ENCODE measurements around the gene RBM33.

Gene RBM33

GRCh38 chr7:155820788-155821187 lies 176.3 kb downstream of the RBM33 start:
- no peak for TF ChIP-seq Cebpa-rat (IDR thresholded peaks at IDR 0.05)
- no peaks in the 10 kb centered on the region for H3K36me3 ChIP-seq
- H3K9me3 ChIP-seq (replicated peaks in 1 of 11): peaks cover 6 to 14% (median 10%) of the 10 kb centered on the region in 11 experiments; a peak in 19 of 22 replicates
- H3K4me3 ChIP-seq: no peak overlapping the region
- H3K4me2 ChIP-seq: peak overlapping the region in 2 of 11 experiments; percentile 3 to 52; a peak in 1 of 22 replicates
- no peak overlapping the region for H3K27ac ChIP-seq
- peaks cover 0 to 7% (median 2%) of the 10 kb centered on the region in 11 experiments; a peak in 6 of 22 replicates for H4K20me1 ChIP-seq
- no peak overlapping the region for H3K9ac ChIP-seq
- peaks cover 5 to 40% (median 14%) of the 10 kb centered on the region in 11 experiments; a peak in 16 of 22 replicates for H3K27me3 ChIP-seq
- H3K4me1 ChIP-seq: peaks cover 0 to 29% (median 16%) of the 10 kb centered on the region in 10 experiments; a peak in 12 of 20 replicates

- no peak overlapping the region for H3K27ac ChIP-seq
- no peak overlapping the region for H3K4me3 ChIP-seq
- H4K20me1 ChIP-seq: peaks cover 0 to 3% (median 0%) of the 10 kb centered on the region in 11 experiments; a peak in 2 of 22 replicates
- peaks cover 6 to 13% (median 10%) of the 10 kb centered on the region in 11 experiments; a peak in 19 of 22 replicates for H3K9me3 ChIP-seq (replicated peaks in 1 of 11)
- H3K9ac ChIP-seq: no peak overlapping the region
- H3K4me1 ChIP-seq: peaks cover 2 to 29% (median 18%) of the 10 kb centered on the region in 10 experiments; a peak in 17 of 20 replicates
- no peak for TF ChIP-seq Cebpa-rat (IDR thresholded peaks at IDR 0.05)
- peaks cover 0 to 34% (median 15%) of the 10 kb centered on the region in 11 experiments; a peak in 14 of 22 replicates for H3K27me3 ChIP-seq
- H3K36me3 ChIP-seq: no peaks in the 10 kb centered on the region
- peak overlapping the region in 7 of 11 experiments; percentile 22 to 56 (median 37); a peak in 12 of 22 replicates for H3K4me2 ChIP-seq
Measured at GRCh38 chr7:155821851-155822250, 177.4 kb downstream of the RBM33 start.

DNA sequence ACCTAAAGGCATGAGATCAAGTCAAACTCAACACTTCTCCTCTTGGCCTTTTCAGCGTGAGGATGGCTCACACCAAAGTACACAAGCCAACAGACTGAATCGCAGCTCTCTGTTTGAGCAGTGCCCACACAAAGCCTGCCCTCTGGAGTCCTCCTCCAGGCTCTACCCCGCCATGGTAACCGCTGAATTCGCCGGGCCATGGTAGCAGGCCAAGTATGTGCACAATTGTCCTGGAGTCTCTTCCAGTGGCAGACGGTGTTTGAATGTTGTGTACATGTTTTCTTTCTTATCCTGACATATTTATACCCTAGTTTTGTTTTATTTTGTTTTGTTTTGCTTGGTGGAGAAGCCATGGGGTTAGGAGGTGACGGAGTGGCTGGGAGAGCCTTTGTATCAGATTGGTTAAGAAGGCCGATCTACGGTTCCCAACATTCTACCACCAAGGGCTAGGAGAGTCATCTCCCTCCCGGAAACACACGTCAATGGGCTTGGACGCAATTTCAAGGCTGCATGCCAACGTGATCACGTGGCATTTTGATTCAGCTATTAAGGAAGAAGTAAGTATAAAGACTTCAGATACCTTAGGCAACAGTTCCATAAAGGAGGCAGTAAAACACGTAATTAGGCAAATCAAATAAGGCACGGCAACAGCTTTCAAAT lies 179.9 kb downstream of the RBM33 start:
- Histone ChIP-seq H3K36me3 (no peaks in the 10 kb centered on the region), H3K27ac (no peak overlapping the region), H3K9me3 (replicated peaks in 1 of 11) (peaks cover 0 to 6% (median 0%) of the 10 kb centered on the region in 11 experiments; a peak in 1 of 22 replicates), H3K4me1 (peaks cover 9 to 31% (median 21%) of the 10 kb centered on the region in 10 experiments; a peak in 19 of 20 replicates), H3K9ac (no peak overlapping the region), H3K4me2 (no peak overlapping the region), H3K27me3 (peaks cover 0 to 20% (median 13%) of the 10 kb centered on the region in 11 experiments; a peak in 10 of 22 replicates), H3K4me3 (no peak overlapping the region), H4K20me1 (no peaks in the 10 kb centered on the region)
- TF ChIP-seq Cebpa-rat (IDR thresholded peaks at IDR 0.05): no peak

DNA sequence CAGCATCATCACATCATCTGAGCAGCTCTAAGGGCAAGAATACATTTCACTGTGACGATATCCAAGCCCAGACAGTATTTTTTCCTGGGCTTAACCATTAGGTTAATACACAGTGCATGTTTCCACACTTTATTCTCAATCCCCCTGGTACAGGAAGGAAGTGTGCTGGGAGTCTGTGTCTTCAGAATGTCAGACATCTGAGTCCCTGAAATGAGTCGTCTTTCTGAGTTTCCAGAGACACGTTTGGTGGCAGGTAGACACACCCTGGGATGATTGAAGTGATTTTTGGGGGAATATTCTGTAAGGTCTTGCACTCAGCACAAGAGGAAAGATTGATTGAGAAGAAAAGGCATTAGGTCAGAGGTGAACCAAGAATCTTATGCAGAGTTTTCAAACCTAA lies 180.9 kb downstream of the RBM33 start:
- H3K4me3 ChIP-seq: no peak overlapping the region
- H3K9ac ChIP-seq: no peak overlapping the region
- H3K36me3 ChIP-seq: no peaks in the 10 kb centered on the region
- H3K4me2 ChIP-seq: no peak overlapping the region
- TF ChIP-seq Cebpa-rat (IDR thresholded peaks at IDR 0.05): no peak
- peaks cover 0 to 20% (median 13%) of the 10 kb centered on the region in 11 experiments; a peak in 10 of 22 replicates for H3K27me3 ChIP-seq
- no peaks in the 10 kb centered on the region for H4K20me1 ChIP-seq
- peaks cover 0 to 6% (median 0%) of the 10 kb centered on the region in 11 experiments; a peak in 1 of 22 replicates for H3K9me3 ChIP-seq (replicated peaks in 1 of 11)
- H3K4me1 ChIP-seq: peaks cover 9 to 31% (median 21%) of the 10 kb centered on the region in 10 experiments; a peak in 19 of 20 replicates
- no peak overlapping the region for H3K27ac ChIP-seq

DNA sequence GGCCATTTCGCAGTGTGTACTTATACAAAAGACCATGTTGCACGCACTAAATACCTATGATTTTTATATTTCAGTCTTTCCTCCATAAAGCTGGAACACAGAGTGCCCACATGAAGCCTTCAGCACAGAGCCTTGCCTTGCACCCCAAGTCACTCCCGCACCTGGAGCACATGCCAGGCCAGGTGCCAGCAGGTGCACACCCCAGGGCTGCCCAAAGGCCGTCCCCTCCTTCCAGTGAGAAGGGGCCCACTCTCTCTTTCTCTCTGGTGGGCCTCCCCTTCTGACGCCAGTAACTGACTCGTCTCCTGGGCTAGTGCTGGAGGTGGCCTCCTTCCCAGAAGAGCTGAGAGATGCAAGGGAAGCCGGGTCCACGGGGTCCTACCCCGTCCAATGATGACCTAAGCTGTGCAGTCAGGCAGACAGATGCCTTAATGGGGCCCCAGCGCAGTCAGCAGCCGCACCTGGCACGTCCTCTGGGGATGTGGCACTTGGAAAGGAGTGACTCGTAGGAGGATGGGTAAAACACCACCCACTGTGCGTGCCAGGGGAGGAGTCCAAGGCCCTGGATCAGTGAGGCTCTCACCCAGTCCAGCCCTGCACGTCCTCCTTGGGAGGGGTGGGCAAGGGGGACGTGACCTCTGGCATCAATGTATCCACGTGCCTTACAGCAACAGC lies 185.5 kb downstream of the RBM33 start:
- peaks cover 0 to 6% (median 0%) of the 10 kb centered on the region in 11 experiments; a peak in 1 of 22 replicates for H3K9me3 ChIP-seq (replicated peaks in 1 of 11)
- H3K27ac ChIP-seq: no peak overlapping the region
- H3K27me3 ChIP-seq: peaks cover 0 to 20% (median 8%) of the 10 kb centered on the region in 11 experiments; a peak in 10 of 22 replicates
- no peak overlapping the region for H3K9ac ChIP-seq
- no peak overlapping the region for H3K4me2 ChIP-seq
- TF ChIP-seq Cebpa-rat (IDR thresholded peaks at IDR 0.05): no peak
- H3K4me3 ChIP-seq: no peak overlapping the region
- peaks cover 9 to 16% (median 14%) of the 10 kb centered on the region in 10 experiments; a peak in 19 of 20 replicates for H3K4me1 ChIP-seq
- no peaks in the 10 kb centered on the region for H3K36me3 ChIP-seq
- no peaks in the 10 kb centered on the region; a peak in 1 of 22 replicates for H4K20me1 ChIP-seq
